Measurements from ENCODE around the gene ADAM12.

ADAM12 gene

GRCh38 chr10:126268013-126268920 lies 120.0 kb downstream of the ADAM12 start:
- H3K4me3 ChIP-seq (ENCODE audit: low read depth, low read length), result no peak overlapping the region
- DNase-seq (ENCODE audit: low read depth), result no peak
- no peak for TF ChIP-seq CTCF (IDR thresholded peaks at IDR 0.05; ENCODE audit: low read depth, low read length, missing control alignments)

- no peak for TF ChIP-seq CTCF (IDR thresholded peaks at IDR 0.05; ENCODE audit: low read depth, low read length, missing control alignments)
- no peak overlapping the region for H3K4me3 ChIP-seq (ENCODE audit: low read depth, low read length)
- DNase-seq (ENCODE audit: low read depth), result no peak
Observed at GRCh38 chr10:126264102-126265018, 123.9 kb downstream of the ADAM12 start.

GRCh38 chr10:126263006-126263676 lies 125.1 kb downstream of the ADAM12 start:
- no peak for TF ChIP-seq CTCF (IDR thresholded peaks at IDR 0.05; ENCODE audit: low read depth, low read length, missing control alignments)

GRCh38 chr10:126262233-126262838 lies 125.9 kb downstream of the ADAM12 start:
- TF ChIP-seq CTCF (IDR thresholded peaks at IDR 0.05; ENCODE audit: low read depth, low read length, missing control alignments), result no peak
- no peak overlapping the region for H3K4me3 ChIP-seq (ENCODE audit: low read depth, low read length)
- DNase-seq (ENCODE audit: low read depth), result no peak

More at GRCh38 chr10:126263006-126263676, 125.1 kb downstream of the ADAM12 start:
- DNase-seq (ENCODE audit: low read depth), result no peak
- no peak overlapping the region for H3K4me3 ChIP-seq (ENCODE audit: low read depth, low read length)

GRCh38 chr10:126259760-126260479 lies 128.4 kb downstream of the ADAM12 start:
- no peak overlapping the region for H3K4me3 ChIP-seq (ENCODE audit: low read depth, low read length)
- TF ChIP-seq CTCF (IDR thresholded peaks at IDR 0.05; ENCODE audit: low read depth, low read length, missing control alignments), result no peak
- no peak for DNase-seq (ENCODE audit: low read depth)

GRCh38 chr10:126256864-126257263 lies 131.4 kb downstream of the ADAM12 start:
- H3K4me3 ChIP-seq (ENCODE audit: low read depth, low read length), result no peak overlapping the region
- TF ChIP-seq CTCF (IDR thresholded peaks at IDR 0.05; ENCODE audit: low read depth, low read length, missing control alignments), result no peak
- DNase-seq (ENCODE audit: low read depth), result no peak
